Endothelial cell of umbilical vein (primary cell): ENCODE measurements around the gene RASIP1. TPM values are rescaled to one million over a fixed set of nuclear protein-coding genes. Genes with fewer than 3 reads are reported as not detected.

Experiments
- BruUV-seq: library from RNA; stranded (reverse); fragments of 400-500 nt; replicated peaks from 2 replicates; lab custom pipeline; 2021; lab: Mats Ljungman, UMichigan
- CTCF ChIA-PET: fragments of 300-600, 350-600 bp; sonication (Branson Sonifier 250); formaldehyde crosslinking; loops from one replicate; lab custom pipeline; 2021; ENCODE audit warnings: antibody characterized with exemption, inconsistent platforms; lab: Charles Lee
- POLR2A ChIA-PET: fragments of 300-600, 350-600 bp; sonication (Branson Sonifier 250); formaldehyde crosslinking; loops from one replicate; lab custom pipeline; 2021; ENCODE audit warnings: antibody characterized with exemption, inconsistent platforms; lab: Charles Lee
- DNase-seq: peaks from one replicate; pipeline ENCODE4 v3.0.0-alpha.2; 2011; ENCODE audit warnings: low read depth, low spot score
- FAIRE-seq: peaks from 2 replicates; lab custom pipeline; 2011; peaks lifted over from hg19 to GRCh38; lab: Jason Lieb, UNC
- H2AFZ ChIP-seq: 2 replicates; pipeline ENCODE4 v1.6.0; 2012; ENCODE audit warnings: low read depth, low read length, control low read depth, inconsistent platforms
- H3K27ac ChIP-seq: 2 replicates; pipeline ENCODE4 v1.5.1; 2011; ENCODE audit warnings: low read depth, mild to moderate bottlenecking, control low read depth, low read length, moderate library complexity; ENCODE audit not compliant: insufficient read depth
- H3K27me3 ChIP-seq, 2 experiments: 2 replicates each; pipeline versions ENCODE4 v1.6.0 to v1.6.1; 2011; ENCODE audit warnings: low read length in 2 of 2, mixed read lengths in 1 of 2; ENCODE audit not compliant: control insufficient read depth in 2 of 2, insufficient read depth in 2 of 2
- H3K36me3 ChIP-seq, 2 experiments: 2 replicates in 1 of 2; 3 replicates in 1 of 2; pipeline ENCODE4 v1.5.1; 2011; ENCODE audit warnings: low read length in 2 of 2, mild to moderate bottlenecking in 1 of 2, moderate library complexity in 1 of 2; ENCODE audit not compliant: control insufficient read depth in 2 of 2, insufficient read depth in 2 of 2; ENCODE audit errors: extremely low read depth in 1 of 2
- H3K4me1 ChIP-seq: 3 replicates; pipeline ENCODE4 v1.5.1; 2011; ENCODE audit warnings: mild to moderate bottlenecking, low read length; ENCODE audit not compliant: control insufficient read depth, insufficient read depth; ENCODE audit errors: extremely low read depth
- H3K4me2 ChIP-seq: 2 replicates; pipeline ENCODE4 v1.6.1; 2011; ENCODE audit warnings: low read length, control low read depth, mixed read lengths; ENCODE audit not compliant: insufficient read depth
- H3K4me3 ChIP-seq, 3 experiments: fragments of 200-600 bp in 1 of 3; sonication (generic), shearing (Covaris generic) in 1 of 3; replicated peaks in 1 of 3; 2 replicates each; pipeline ENCODE4 v1.5.1; 2011 to 2016; ENCODE audit warnings: control low read depth in 3 of 3, low read length in 3 of 3, mild to moderate bottlenecking in 2 of 3, inconsistent platforms in 1 of 3, low read depth in 1 of 3, moderate library complexity in 1 of 3; ENCODE audit not compliant: insufficient read depth in 1 of 3
- H3K79me2 ChIP-seq: 2 replicates; pipeline ENCODE4 v1.6.0; 2012; ENCODE audit warnings: low read length, inconsistent platforms; ENCODE audit not compliant: control insufficient read depth, insufficient read depth
- H3K9ac ChIP-seq: replicated peaks from 2 replicates; pipeline ENCODE3; 2011; ENCODE audit warnings: low read length, control low read depth; ENCODE audit not compliant: insufficient read depth; ENCODE audit errors: extremely low read depth
- H3K9me1 ChIP-seq: replicated peaks from 3 replicates; pipeline ENCODE4 v1.6.0; 2011; ENCODE audit warnings: mild to moderate bottlenecking, low read length; ENCODE audit not compliant: control insufficient read depth, insufficient read depth; ENCODE audit errors: extremely low read depth
- H3K9me3 ChIP-seq: replicated peaks from 2 replicates; pipeline ENCODE4 v1.5.1; 2012; ENCODE audit warnings: low read length, inconsistent platforms; ENCODE audit not compliant: control insufficient read depth, insufficient read depth
- H4K20me1 ChIP-seq: replicated peaks from 2 replicates; pipeline ENCODE3; 2011; ENCODE audit warnings: mild to moderate bottlenecking, low read length; ENCODE audit not compliant: control insufficient read depth, insufficient read depth; ENCODE audit errors: extremely low read depth
- EZH2 ChIP-seq: IDR thresholded peaks from 2 replicates; pipeline ENCODE4 v1.6.1; 2012; ENCODE audit warnings: borderline replicate concordance, low read depth, mild to moderate bottlenecking, moderate library complexity, low read length, inconsistent platforms; ENCODE audit not compliant: severe bottlenecking
- FOS ChIP-seq: IDR thresholded peaks from 2 replicates; pipeline ENCODE4 v1.6.1; 2011; ENCODE audit warnings: mild to moderate bottlenecking, low read length, moderate library complexity, borderline replicate concordance; ENCODE audit not compliant: insufficient read depth
- GATA2 ChIP-seq: IDR thresholded peaks from 2 replicates; pipeline ENCODE4 v1.7.0; 2011; ENCODE audit warnings: low read depth, mild to moderate bottlenecking, moderate library complexity, mixed read lengths, low read length; ENCODE audit not compliant: insufficient read length, insufficient read depth
- JUN ChIP-seq: IDR thresholded peaks from 2 replicates; pipeline ENCODE4 v1.6.1; 2011; ENCODE audit warnings: borderline replicate concordance, low read depth; ENCODE audit not compliant: insufficient read length, insufficient read depth
- MYC ChIP-seq: IDR thresholded peaks from one replicate; pipeline ENCODE4 v1.6.1; 2011; ENCODE audit warnings: mild to moderate bottlenecking, low read depth, low read length
- POLR2A ChIP-seq: IDR thresholded peaks from 2 replicates; pipeline ENCODE4 v1.6.1; 2012; ENCODE audit warnings: low read depth, mild to moderate bottlenecking, control low read depth, low read length
- POLR2AphosphoS5 ChIP-seq: IDR thresholded peaks from 2 replicates; pipeline ENCODE4 v1.6.1; 2012; ENCODE audit warnings: low read depth, mild to moderate bottlenecking, control low read depth, low read length, moderate library complexity; ENCODE audit not compliant: insufficient read depth
- dilution Hi-C: fragments of 300-500 bp; cut with MboI; formaldehyde crosslinking; loops from one replicate; pipeline ENCODE4 v1.15.0; 2019; ENCODE audit warnings: low sequenced_read_pairs; ENCODE audit not compliant: extremely low pct_ligation_motif_present
- intact Hi-C: fragments of 100-400 bp; cut with micrococcal nuclease; formaldehyde crosslinking; loops from one replicate; pipeline ENCODE4 v1.10.0; 2022
- polyA plus RNA-seq, 4 experiments: library from polyadenylated mRNA; depleted of rRNA in 3 of 4; stranded (reverse) in 3 of 4; unstranded in 1 of 4; fragments of >200 nt; gene quantifications; 2 replicates each; pipeline versions ENCODE4 v1.2.1 to v1.2.3, GENCODE V29; 2011 to 2012; ENCODE audit warnings: missing spikeins in 1 of 4
- total RNA-seq: library from RNA; stranded (reverse); gene quantifications from 2 replicates; pipeline ENCODE4 v1.2.3, GENCODE V29; 2021
- TF ChIP-seq, protein P1 (sequence below), 2 donors: IDR thresholded peaks; 1 replicate in 1 of 2; 2 replicates in 1 of 2; pipeline ENCODE4 v1.5.1; 2011; ENCODE audit warnings: low read length in 2 of 2, mild to moderate bottlenecking in 2 of 2, moderate library complexity in 2 of 2, control low read depth in 1 of 2, inconsistent platforms in 1 of 2, low read depth in 1 of 2; ENCODE audit not compliant: insufficient read depth in 1 of 2; ENCODE audit errors: extremely low read depth in 1 of 2
- TF ChIP-seq, protein P2 (sequence below): IDR thresholded peaks from 2 replicates; pipeline ENCODE4 v1.6.1; 2011; ENCODE audit not compliant: insufficient read depth, insufficient read length

RASIP1 gene
- total and polyA plus RNA-seq, 2 donors (not counting 3 experiments of a cell fraction or from before 2014, with no cell fraction given) = 66.2 to 82.1 TPM

DNA sequence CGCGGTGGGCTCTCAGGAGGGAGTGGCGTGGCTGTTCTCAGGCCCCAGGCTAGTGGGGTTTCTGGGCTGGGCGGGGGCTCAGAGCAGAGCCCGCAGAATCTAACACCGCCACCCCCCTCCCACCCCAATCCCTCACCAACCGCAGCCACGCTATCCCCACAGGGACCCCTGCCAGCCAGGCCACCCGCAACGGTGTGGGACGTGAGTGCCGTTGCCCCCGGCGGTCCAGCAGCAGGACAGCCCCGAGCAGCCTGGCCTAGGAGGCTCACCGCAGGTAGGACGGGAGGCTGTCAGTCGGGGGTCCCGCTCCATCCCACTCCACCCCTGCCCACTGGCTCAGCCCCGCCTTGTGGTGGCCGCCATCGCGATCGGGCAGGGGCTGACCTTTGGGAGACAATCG, 67.4 kb downstream of the RASIP1 start, which contains the start of gene NTN5:
TSS of gene NTN5 (minus strand) at position 24 of the 400 bp plus-strand sequence. CDS start 2,031 bp downstream, outside the sequence.
- no peak within 1 kb of the TSS for H3K4me2 ChIP-seq
- ChIA-PET CTCF (interaction anchor here (3.4 to 3.6 kb wide), 2 partner anchors 27 to 66 kb away, joined by 41 to 54 read pairs; partner anchors contain the start of genes CA11 and RASIP1), POLR2A (no interaction called here)
- BruUV-seq = no TSS peak
- TF ChIP-seq POLR2A = no peak
- no peak for TF ChIP-seq MYC
- no peak for TF ChIP-seq EZH2
- TF ChIP-seq GATA2 = no peak
- TF ChIP-seq, protein P1, sequence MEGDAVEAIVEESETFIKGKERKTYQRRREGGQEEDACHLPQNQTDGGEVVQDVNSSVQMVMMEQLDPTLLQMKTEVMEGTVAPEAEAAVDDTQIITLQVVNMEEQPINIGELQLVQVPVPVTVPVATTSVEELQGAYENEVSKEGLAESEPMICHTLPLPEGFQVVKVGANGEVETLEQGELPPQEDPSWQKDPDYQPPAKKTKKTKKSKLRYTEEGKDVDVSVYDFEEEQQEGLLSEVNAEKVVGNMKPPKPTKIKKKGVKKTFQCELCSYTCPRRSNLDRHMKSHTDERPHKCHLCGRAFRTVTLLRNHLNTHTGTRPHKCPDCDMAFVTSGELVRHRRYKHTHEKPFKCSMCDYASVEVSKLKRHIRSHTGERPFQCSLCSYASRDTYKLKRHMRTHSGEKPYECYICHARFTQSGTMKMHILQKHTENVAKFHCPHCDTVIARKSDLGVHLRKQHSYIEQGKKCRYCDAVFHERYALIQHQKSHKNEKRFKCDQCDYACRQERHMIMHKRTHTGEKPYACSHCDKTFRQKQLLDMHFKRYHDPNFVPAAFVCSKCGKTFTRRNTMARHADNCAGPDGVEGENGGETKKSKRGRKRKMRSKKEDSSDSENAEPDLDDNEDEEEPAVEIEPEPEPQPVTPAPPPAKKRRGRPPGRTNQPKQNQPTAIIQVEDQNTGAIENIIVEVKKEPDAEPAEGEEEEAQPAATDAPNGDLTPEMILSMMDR (IDR thresholded peaks at IDR 0.05; ENCODE audit: extremely low read depth in 1 of 2, insufficient read depth in 1 of 2, low read depth in 1 of 2, low read length in 2 of 2) = no peak
- no peak for TF ChIP-seq POLR2AphosphoS5
- TF ChIP-seq JUN = no peak
- TF ChIP-seq, protein P2, sequence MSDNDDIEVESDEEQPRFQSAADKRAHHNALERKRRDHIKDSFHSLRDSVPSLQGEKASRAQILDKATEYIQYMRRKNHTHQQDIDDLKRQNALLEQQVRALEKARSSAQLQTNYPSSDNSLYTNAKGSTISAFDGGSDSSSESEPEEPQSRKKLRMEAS = no peak
- TF ChIP-seq FOS = no peak
- intact Hi-C loops = no loop called here
- H3K79me2 ChIP-seq = no peaks in the 10 kb centered on the region
- no peak within 1 kb of the TSS for H3K9ac ChIP-seq
- H3K27me3 ChIP-seq = no peaks in the 10 kb centered on the region
- no peak for DNase-seq
- no peak within 1 kb of the TSS for H3K4me3 ChIP-seq
- no peaks in the 10 kb centered on the region for H3K9me3 ChIP-seq
- H3K27ac ChIP-seq = no peak within 1 kb of the TSS
- no peaks in the 10 kb centered on the region for H3K36me3 ChIP-seq
- H2AFZ ChIP-seq = no peak within 1 kb of the TSS
- H3K9me1 ChIP-seq = no peaks in the 10 kb centered on the region
- FAIRE-seq = no peak
- dilution Hi-C loops = no loop called here
- H3K4me1 ChIP-seq = no peaks in the 10 kb centered on the region
- no peaks in the 10 kb centered on the region for H4K20me1 ChIP-seq
